K562 (cell line): ENCODE data around the gene HOXB4. TPM values are rescaled to one million over a fixed set of nuclear protein-coding genes. Genes with fewer than 3 reads are reported as not detected.
A peak's percentile ranks its signal among the peaks of the same experiment; 100 is the strongest.

Experiments used
- BRF1 ChIP-seq: IDR thresholded peaks from 3 replicates; pipeline ENCODE4 v1.6.1; 2011; ENCODE audit warnings: borderline replicate concordance, mild to moderate bottlenecking; ENCODE audit not compliant: insufficient read length; ENCODE audit errors: extremely low read depth
- CTBP1 ChIP-seq: fragments of 450-650 bp; IDR thresholded peaks from 2 replicates; pipeline ENCODE4 v1.6.1; 2016; ENCODE audit warnings: borderline replicate concordance
- DLX4 ChIP-seq: fragments of 250-450 bp; sonication (Bioruptor Pico); IDR thresholded peaks from 2 replicates; pipeline ENCODE4 v1.6.1; 2021; ENCODE audit warnings: mild to moderate bottlenecking
- EP300 ChIP-seq: IDR thresholded peaks from 2 replicates; pipeline ENCODE4 v1.6.1; 2012; ENCODE audit warnings: low read length, improper control_type of control experiment
- ESRRA ChIP-seq: fragments of 450-650 bp; IDR thresholded peaks from 2 replicates; pipeline ENCODE4 v1.6.1; 2014; ENCODE audit warnings: low read depth, mild to moderate bottlenecking, moderate library complexity, borderline replicate concordance
- MAZ ChIP-seq, 2 experiments: fragments of 450-650 bp in 1 of 2; sonication (generic) in 1 of 2; formaldehyde crosslinking; IDR thresholded peaks in 1 of 2; conservative IDR thresholded peaks in 1 of 2; 2 replicates each; pipeline versions ENCODE4 v1.4.0 to v1.5.0; 2020; ENCODE audit warnings: mild to moderate bottlenecking in 1 of 2, missing genetic modification reagents in 1 of 2
- MLX ChIP-seq, 2 experiments: fragments of 450-650 bp in 1 of 2; sonication (generic) in 1 of 2; formaldehyde crosslinking; conservative IDR thresholded peaks; 2 replicates each; pipeline versions ENCODE4 v1.4.0 to v1.8.1; 2020 to 2022; ENCODE audit warnings: mild to moderate bottlenecking in 1 of 2, missing genetic modification reagents in 1 of 2
- PHF8 ChIP-seq: fragments of 200-600 bp; sonication (generic); IDR thresholded peaks from 2 replicates; pipeline ENCODE4 v1.6.1; 2012; ENCODE audit warnings: mixed run types, mild to moderate bottlenecking, inconsistent platforms, low read length, moderate library complexity, borderline replicate concordance
- POLR2G ChIP-seq: fragments of 200-400 bp; formaldehyde crosslinking; IDR thresholded peaks from 2 replicates; pipeline ENCODE4 v1.6.1; 2017; ENCODE audit warnings: low read depth, mild to moderate bottlenecking, antibody characterized with exemption, low read length, moderate library complexity
- RBFOX2 ChIP-seq: fragments of 200-400 bp; formaldehyde crosslinking; IDR thresholded peaks from 2 replicates; pipeline ENCODE4 v1.6.1; 2017; ENCODE audit warnings: low read depth, mild to moderate bottlenecking, low read length, moderate library complexity
- TBP ChIP-seq: optimal IDR thresholded peaks from 2 replicates; pipeline ENCODE3; 2011; ENCODE audit warnings: low read depth, low read length, improper control_type of control experiment
- ZBTB8A ChIP-seq: fragments of 450-650 bp; IDR thresholded peaks from 2 replicates; pipeline ENCODE4 v1.6.1; 2018; ENCODE audit warnings: mild to moderate bottlenecking, moderate library complexity; ENCODE audit not compliant: partially characterized antibody
- ZNF263 ChIP-seq: sonication (generic); formaldehyde crosslinking; IDR thresholded peaks from 2 replicates; pipeline ENCODE4 v1.8.0; 2022; ENCODE audit warnings: mild to moderate bottlenecking, missing genetic modification reagents, borderline replicate concordance
- ZNF592 ChIP-seq: fragments of 450-650 bp; IDR thresholded peaks from 2 replicates; pipeline ENCODE4 v1.6.1; 2017; ENCODE audit warnings: antibody characterized with exemption, mild to moderate bottlenecking
- polyA plus RNA-seq, 8 experiments: library from polyadenylated mRNA; depleted of rRNA in 4 of 8; stranded (reverse) in 5 of 8; unstranded in 3 of 8; fragments of >200 nt; fragmentation: Nextera tagmentation in 2 of 8; fragmentation: Illumina TruSeq in 1 of 8; extraction: Ambion mirVana in 2 of 8; extraction: Trizol in 1 of 8; gene quantifications; 2 replicates each; pipeline versions ENCODE4 v1.2.1 to v1.2.3, GENCODE V29; 2011 to 2014; ENCODE audit warnings: inconsistent platforms in 1 of 8, missing spikeins in 1 of 8
- total RNA-seq, 7 experiments: library from RNA; depleted of rRNA in 6 of 7; stranded (reverse); fragments of >200 nt in 6 of 7; fragmentation: Illumina TruSeq in 2 of 7; extraction: Trizol in 2 of 7; gene quantifications; 2 replicates each; pipeline versions ENCODE4 v1.2.1 to v1.2.3, GENCODE V29; 2011 to 2021; ENCODE audit warnings: low replicate concordance in 1 of 7

The HOXB4 gene
- total and polyA plus RNA-seq, 9 of the 15 experiments (the other 6 are each of a cell fraction or from before 2014, with no cell fraction given), result 1.6 to 34.9 (median 14.9) TPM

GRCh38 chr17:48603959-48604769, 26.0 kb upstream of the HOXB4 start (continued):
- TF ChIP-seq ZNF592 (0 out of 2 replicates have a peak, but pooled peaks have one; percentile 12), MLX (CRISPR knock-in tag; conservative IDR thresholded peaks at IDR 0.05) (no peak), MAZ (CRISPR knock-in tag; conservative IDR thresholded peaks at IDR 0.05 in 1 of 2, IDR thresholded peaks at IDR 0.05 in 1 of 2) (peak; percentile 43 to 46; a peak in 2 of 4 replicates), BRF1 (no peak), PHF8 (peak; percentile 17; the same call in 1 of the 2 replicates), TBP (peak; percentile 29), ESRRA (no peak), ZNF263 (CRISPR knock-in tag) (peak; percentile 41; the same call in 1 of the 2 replicates), CTBP1 (peak; percentile 33; the same call in 1 of the 2 replicates), DLX4 (CRISPR knock-in tag) (no peak), ZBTB8A (no peak), POLR2G (peak; percentile 63), RBFOX2 (peak; percentile 66), EP300 (0 out of 2 replicates have a peak, but pooled peaks have one; percentile 5)
